Stimulated activated CD4-positive, alpha-beta T cell treated with anti-CD3 and anti-CD28 coated beads, Interleukin-2, amount 100 ng/mL, for 48 hours (primary cell): ENCODE data around the gene TUT4.
A peak's percentile ranks its signal among the peaks of the same experiment; 100 is the strongest.
"Not testable (repeated sequence)": the region's sequence is repeated elsewhere in the genome, so short reads cannot be mapped to it uniquely, and the experiment has no call there.

Experiments
- DNase-seq, 2 donors: peaks; one replicate each; pipeline ENCODE4 v3.0.0-alpha.2; 2020

Gene TUT4

GRCh38 chr1:52552505-52553361 is at the start of gene TUT4:
TUT4 (minus strand) TSS chr1:52553092; CDS start chr1:52526280, 26,812 bp downstream.
- DNase-seq, result peak; percentile 54 to 66

GRCh38 chr1:52601991-52602855 is 49.3 kb upstream of the TUT4 start, which contains the start of gene GPX7:
GPX7 (plus strand) TSS chr1:52602371; CDS start chr1:52602410, 39 bp downstream.
- DNase-seq, result peak; percentile 45 to 56

GRCh38 chr1:52601519-52601918 is 48.6 kb upstream of the TUT4 start:
- DNase-seq, result no peak

- DNase-seq, result no peak
Measured at GRCh38 chr1:52600533-52601179, 47.8 kb upstream of the TUT4 start.

- DNase-seq, result no peak
Measured at GRCh38 chr1:52599236-52599635, 46.3 kb upstream of the TUT4 start.

GRCh38 chr1:52598729-52599128 is 45.8 kb upstream of the TUT4 start:
- DNase-seq, result no peak

- DNase-seq, result no peak
Measured at GRCh38 chr1:52597912-52598311, 45.0 kb upstream of the TUT4 start.

GRCh38 chr1:52595061-52595460 is 42.2 kb upstream of the TUT4 start:
- DNase-seq, result no peak

- DNase-seq, result no peak
Measured at GRCh38 chr1:52593495-52593894, 40.6 kb upstream of the TUT4 start.

- no peak for DNase-seq
Measured at GRCh38 chr1:52592637-52593323, 39.9 kb upstream of the TUT4 start.

GRCh38 chr1:52590266-52590665 is 37.4 kb upstream of the TUT4 start:
- DNase-seq, result no peak

GRCh38 chr1:52588535-52588934 is 35.6 kb upstream of the TUT4 start:
- DNase-seq, result no peak

GRCh38 chr1:52588027-52588426 is 35.1 kb upstream of the TUT4 start:
- no peak for DNase-seq

- no peak for DNase-seq
Measured at GRCh38 chr1:52585474-52585873, 32.6 kb upstream of the TUT4 start.

- DNase-seq, result no peak
Measured at GRCh38 chr1:52582116-52582696, 29.3 kb upstream of the TUT4 start.

GRCh38 chr1:52580283-52580682 is 27.4 kb upstream of the TUT4 start:
- no peak for DNase-seq

- no peak for DNase-seq
Measured at GRCh38 chr1:52579415-52579814, 26.5 kb upstream of the TUT4 start.

- not testable (repeated sequence) for DNase-seq
Measured at GRCh38 chr1:52578066-52578465, 25.2 kb upstream of the TUT4 start.

- DNase-seq, result no peak
Measured at GRCh38 chr1:52576074-52576473, 23.2 kb upstream of the TUT4 start.

GRCh38 chr1:52574594-52574993 is 21.7 kb upstream of the TUT4 start:
- DNase-seq, result no peak

- no peak for DNase-seq
Measured at GRCh38 chr1:52572387-52572786, 19.5 kb upstream of the TUT4 start.

GRCh38 chr1:52571783-52572182 is 18.9 kb upstream of the TUT4 start:
- DNase-seq, result no peak
